Chondrocyte (in vitro differentiated cells): ENCODE results near the gene MLLT6. TPM values are rescaled to one million over a fixed set of nuclear protein-coding genes. Genes with fewer than 3 reads are reported as not detected.

Experiments used
- DNase-seq: peaks from one replicate; pipeline ENCODE4 v3.0.0; 2021; ENCODE audit warnings: mixed read lengths, low spot score
- H3K27ac Mint-ChIP-seq: one replicate; pipeline ENCODE4 v1.8.0; 2021; ENCODE audit warnings: mild to moderate bottlenecking, moderate library complexity, mixed read lengths; ENCODE audit not compliant: unreplicated experiment
- H3K27me3 Mint-ChIP-seq: 2 replicates; pipeline ENCODE4 v1.8.0; 2021; ENCODE audit warnings: low read depth, mixed read lengths
- H3K36me3 Mint-ChIP-seq: 2 replicates; pipeline ENCODE4 v1.8.0; 2021; ENCODE audit warnings: low read depth, mixed read lengths
- H3K4me1 Mint-ChIP-seq: 2 replicates; pipeline ENCODE4 v1.8.0; 2021; ENCODE audit warnings: low read depth, mild to moderate bottlenecking, mixed read lengths
- H3K4me3 Mint-ChIP-seq: one replicate; pipeline ENCODE4 v1.8.0; 2021; ENCODE audit warnings: mild to moderate bottlenecking, moderate library complexity, mixed read lengths; ENCODE audit not compliant: unreplicated experiment
- H3K9me3 Mint-ChIP-seq: 2 replicates; pipeline ENCODE4 v1.8.0; 2021; ENCODE audit warnings: low read depth, mixed read lengths
- CTCF ChIP-seq: fragments of 200-600 bp; sonication (generic); IDR thresholded peaks from 2 replicates; pipeline ENCODE4 v1.5.0; 2021; ENCODE audit warnings: antibody characterized with exemption, mild to moderate bottlenecking, moderate library complexity
- total RNA-seq: library from RNA; stranded (reverse); gene quantifications from 3 replicates; pipeline ENCODE4 v1.2.1, GENCODE V29; 2021

MLLT6 gene
- total RNA-seq, 1 donor from 2014 or later: 50.0 TPM

GRCh38 chr17:38710985-38711384 is 5.9 kb downstream of the MLLT6 start:
- Mint-ChIP-seq H3K9me3 (no peaks in the 10 kb centered on the region), H3K4me1 (peaks cover 17% of the 10 kb centered on the region), H3K27ac (no peak overlapping the region), H3K4me3 (no peak overlapping the region), H3K27me3 (no peaks in the 10 kb centered on the region), H3K36me3 (peaks cover 23% of the 10 kb centered on the region)
- TF ChIP-seq CTCF: no peak
- DNase-seq: no peak

- Mint-ChIP-seq H3K36me3 (peaks cover 26% of the 10 kb centered on the region), H3K9me3 (no peaks in the 10 kb centered on the region), H3K27ac (no peak overlapping the region), H3K27me3 (no peaks in the 10 kb centered on the region), H3K4me3 (no peak overlapping the region), H3K4me1 (peaks cover 7% of the 10 kb centered on the region)
- no peak for TF ChIP-seq CTCF
- no peak for DNase-seq
Observed at GRCh38 chr17:38711792-38712571, 6.9 kb downstream of the MLLT6 start.

- Mint-ChIP-seq H3K9me3 (no peaks in the 10 kb centered on the region), H3K36me3 (peaks cover 26% of the 10 kb centered on the region), H3K4me1 (peaks cover 2% of the 10 kb centered on the region), H3K27ac (no peak overlapping the region), H3K4me3 (no peak overlapping the region), H3K27me3 (no peaks in the 10 kb centered on the region)
- DNase-seq: no peak
- no peak for TF ChIP-seq CTCF
Observed at GRCh38 chr17:38712593-38712992, 7.5 kb downstream of the MLLT6 start.

GRCh38 chr17:38713456-38714075 is 8.5 kb downstream of the MLLT6 start:
- Mint-ChIP-seq H3K4me3 (no peak overlapping the region), H3K27ac (no peak overlapping the region), H3K27me3 (no peaks in the 10 kb centered on the region), H3K9me3 (no peaks in the 10 kb centered on the region), H3K4me1 (no peaks in the 10 kb centered on the region), H3K36me3 (peaks cover 26% of the 10 kb centered on the region)
- no peak for DNase-seq
- no peak for TF ChIP-seq CTCF

GRCh38 chr17:38715216-38715943 is 10.3 kb downstream of the MLLT6 start:
- Mint-ChIP-seq H3K9me3 (no peaks in the 10 kb centered on the region), H3K27me3 (no peaks in the 10 kb centered on the region), H3K4me1 (no peaks in the 10 kb centered on the region), H3K36me3 (peaks cover 20% of the 10 kb centered on the region), H3K4me3 (no peak overlapping the region), H3K27ac (peak overlapping the region; percentile 59)
- DNase-seq: no peak
- TF ChIP-seq CTCF: no peak
